NCI-H748 (cell line): Measurements from ENCODE around the gene USP15.

ENCODE experiments used
- DNase-seq: peaks from one replicate; lab custom pipeline; 2025; ENCODE audit not compliant: unreplicated experiment; lab: John Stamatoyannopoulos, UW

USP15 gene

GRCh38 chr12:62259993-62260732 is at the start of gene USP15:
USP15 (plus strand) TSS chr12:62260404; CDS start chr12:62260415, 11 bp downstream.
- DNase-seq, result peak; percentile 97

DNA sequence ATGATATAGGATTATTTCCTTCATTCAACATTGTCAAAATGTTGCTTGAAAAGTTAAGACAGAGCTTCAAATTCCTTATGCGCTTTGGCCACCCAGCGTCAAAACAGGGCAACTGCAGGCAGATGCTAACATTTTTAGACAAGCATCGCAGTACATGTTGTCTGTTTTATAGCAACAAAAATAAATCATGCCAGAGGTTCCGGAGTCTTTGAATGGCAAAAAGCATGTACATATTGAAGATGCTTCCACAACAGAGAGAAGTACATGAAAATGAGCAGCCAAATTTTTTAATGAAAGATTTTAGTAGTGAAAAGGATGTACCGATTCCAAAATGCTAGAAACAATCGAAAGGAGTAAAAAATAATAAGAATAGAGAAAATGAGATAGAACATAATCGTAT is 49.8 kb upstream of the USP15 start:
- peak; percentile 57 for DNase-seq

- DNase-seq, result no peak
Observed at GRCh38 chr12:62211510-62211909, 48.7 kb upstream of the USP15 start.

- DNase-seq, result no peak
Observed at GRCh38 chr12:62214846-62215245, 45.4 kb upstream of the USP15 start.

DNA sequence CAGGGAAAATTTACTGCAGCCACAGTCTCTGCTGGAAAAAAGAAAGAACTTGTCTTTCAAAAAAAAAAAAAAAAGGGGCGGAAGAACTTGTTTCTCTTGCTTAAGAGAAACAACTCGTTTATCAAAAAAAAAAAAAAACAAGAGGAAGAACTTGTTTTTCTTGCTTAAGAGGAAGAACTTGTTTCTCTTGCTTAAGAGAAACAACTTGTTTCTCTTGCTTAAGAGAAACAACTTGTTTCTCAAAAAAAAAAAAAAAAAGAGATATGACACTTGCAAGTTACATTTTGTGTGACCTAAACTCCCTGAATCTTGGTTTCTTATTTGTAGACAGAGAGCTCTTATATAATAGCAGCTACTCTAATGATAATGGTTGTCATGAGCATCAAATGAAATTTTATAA is 44.7 kb upstream of the USP15 start:
- no peak for DNase-seq

- DNase-seq, result no peak
Observed at GRCh38 chr12:62217466-62218194, 42.6 kb upstream of the USP15 start.

- no peak for DNase-seq
Observed at GRCh38 chr12:62221107-62221506, 39.1 kb upstream of the USP15 start.

- DNase-seq, result no peak
Observed at GRCh38 chr12:62224601-62225000, 35.6 kb upstream of the USP15 start.

- DNase-seq, result no peak
Observed at GRCh38 chr12:62227091-62227490, 33.1 kb upstream of the USP15 start.

- DNase-seq, result no peak
Observed at GRCh38 chr12:62230652-62231051, 29.6 kb upstream of the USP15 start.

DNA sequence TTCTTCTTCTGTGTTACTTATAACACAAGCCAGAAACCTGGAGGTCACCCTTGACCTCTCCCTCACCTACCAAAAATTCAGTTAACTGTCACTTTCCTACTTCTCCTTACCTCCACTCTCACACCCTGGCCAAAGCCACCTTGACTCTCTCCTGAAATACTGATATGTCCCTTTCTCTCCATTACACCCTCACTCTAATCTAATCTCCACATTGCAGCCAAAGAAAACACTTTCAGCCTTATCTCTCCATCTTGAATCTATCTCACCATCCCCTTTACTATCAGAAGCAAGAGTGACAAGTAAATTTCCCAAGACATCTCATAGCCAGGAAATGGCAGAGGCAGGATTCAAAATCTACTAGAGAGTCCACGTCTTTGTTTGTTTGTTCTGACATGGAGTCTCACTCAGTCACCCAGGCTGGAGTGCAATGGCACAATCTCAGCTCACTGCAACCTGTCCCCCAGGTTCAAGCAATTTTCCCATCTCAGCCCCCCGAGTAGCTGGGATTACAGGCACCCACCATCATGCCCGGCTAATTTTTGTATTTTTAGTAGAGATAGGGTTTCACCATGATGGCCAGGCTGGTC is 28.0 kb upstream of the USP15 start:
- no peak for DNase-seq

DNA sequence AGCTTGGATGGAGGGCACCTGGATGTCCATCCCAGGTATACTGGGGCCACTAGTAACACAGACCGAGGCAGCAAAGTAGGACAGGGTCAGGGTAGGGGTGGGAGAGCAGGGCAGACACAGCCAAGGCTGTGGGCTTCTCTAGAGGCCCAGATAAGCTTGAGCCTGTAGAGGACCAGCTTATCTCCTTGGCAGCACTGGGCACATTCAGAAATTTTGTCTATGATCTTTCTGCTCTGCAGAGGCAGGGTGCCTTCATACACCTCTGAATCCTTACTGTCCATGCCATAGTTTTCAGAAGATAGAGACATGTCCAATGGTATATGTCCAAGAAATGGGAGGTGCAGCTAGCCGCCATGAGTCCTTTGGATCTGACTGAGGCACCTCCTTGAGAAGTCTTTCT is 26.4 kb upstream of the USP15 start:
- no peak for DNase-seq

GRCh38 chr12:62239571-62239970 is 20.6 kb upstream of the USP15 start:
- DNase-seq, result no peak

- no peak for DNase-seq
Observed at GRCh38 chr12:62247281-62248045, 12.7 kb upstream of the USP15 start.

GRCh38 chr12:62248873-62249272 is 11.3 kb upstream of the USP15 start:
- DNase-seq, result no peak

GRCh38 chr12:62249419-62249818 is 10.8 kb upstream of the USP15 start:
- DNase-seq, result no peak

DNA sequence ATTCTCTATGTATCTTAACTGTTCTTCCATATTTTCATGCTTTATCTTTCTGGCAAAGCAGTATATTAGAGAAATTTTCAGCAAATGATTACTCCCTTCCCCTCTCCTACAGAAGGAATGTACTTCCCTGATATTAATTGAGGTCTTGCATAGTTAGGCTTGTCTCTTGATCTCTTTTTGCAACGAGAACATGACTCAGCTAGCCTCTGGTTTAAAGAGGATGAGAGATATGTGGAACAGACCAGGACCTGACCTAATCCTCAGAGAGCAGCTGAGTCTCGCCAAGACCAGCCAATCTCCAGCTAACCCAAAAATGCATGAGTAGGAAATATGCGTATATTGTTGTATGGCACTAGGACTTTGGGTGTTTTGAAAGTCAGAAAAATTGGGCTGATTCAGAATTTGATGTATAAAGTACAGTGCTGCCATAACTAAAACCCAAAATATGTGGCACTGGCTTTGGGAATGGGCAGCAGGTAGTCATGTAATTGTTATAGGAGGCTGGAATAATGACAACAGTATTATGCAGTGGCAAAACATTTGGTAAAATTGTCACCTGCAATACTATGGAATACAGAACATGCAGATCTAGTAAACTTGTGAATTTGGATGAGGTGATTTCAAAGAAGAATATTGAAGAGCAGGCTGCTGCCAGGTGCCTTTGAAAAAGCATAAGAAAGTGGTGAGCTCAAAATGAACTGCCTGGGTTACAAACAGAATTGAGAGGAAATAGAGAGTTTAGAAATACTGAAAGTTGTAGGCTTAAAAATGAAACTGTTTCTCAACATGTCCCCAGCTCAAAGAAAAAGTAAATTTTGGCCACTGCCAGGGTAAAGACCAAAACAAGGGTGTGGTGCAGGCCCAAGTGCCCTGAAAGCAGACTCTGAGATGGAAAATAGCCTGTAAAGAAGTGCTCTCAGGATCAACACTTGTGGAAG is 9.3 kb upstream of the USP15 start:
- DNase-seq, result no peak

DNA sequence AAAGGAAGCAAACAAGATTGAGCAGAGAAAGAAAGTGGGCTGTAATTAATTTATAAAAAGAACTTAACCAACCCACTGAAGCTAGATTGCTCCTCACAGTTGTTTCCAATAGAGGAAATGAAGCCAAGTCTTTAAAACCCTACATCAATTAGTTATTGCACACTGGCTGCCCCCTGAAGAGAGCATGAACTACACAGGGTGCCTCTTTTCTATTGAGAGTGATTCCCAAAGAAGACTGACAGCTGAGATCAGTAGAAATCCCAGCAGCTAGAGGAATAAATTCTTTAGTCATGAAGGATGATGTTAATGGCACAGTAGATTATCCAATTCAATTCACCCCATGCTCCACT is 8.6 kb upstream of the USP15 start:
- no peak for DNase-seq

- DNase-seq, result no peak
Observed at GRCh38 chr12:62252576-62252975, 7.6 kb upstream of the USP15 start.

DNA sequence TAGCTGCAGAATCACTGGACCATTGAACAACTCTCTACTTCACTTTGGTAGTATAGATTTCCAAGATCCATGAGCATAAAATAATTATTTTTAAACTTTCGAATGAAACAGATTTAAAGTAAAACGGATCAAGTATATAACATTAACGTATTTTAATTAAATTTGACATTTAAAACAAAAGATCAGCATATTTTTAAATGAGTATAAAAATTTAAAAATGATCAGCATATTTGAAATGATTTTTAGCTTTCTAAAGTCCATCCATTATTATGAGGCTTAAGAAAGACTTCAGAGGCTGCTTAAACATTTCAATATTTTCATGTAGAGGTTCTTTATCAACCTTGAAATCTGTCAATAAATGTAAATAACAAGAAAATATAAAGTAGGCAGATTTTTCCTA is 5.2 kb upstream of the USP15 start:
- DNase-seq, result no peak
